Posterior vena cava (tissue), 2 donors: Measurements from ENCODE around the gene TMEM14A. TPM values are rescaled to one million over a fixed set of nuclear protein-coding genes. Genes with fewer than 3 reads are reported as not detected.

ENCODE experiments used
- DNase-seq: peaks from one replicate; pipeline ENCODE4 v3.0.0-alpha.2; 2020; ENCODE audit warnings: low spot score
- intact Hi-C, 2 donors: fragments of 100-400 bp; cut with DNase I; formaldehyde crosslinking; loops; one replicate each; pipeline versions ENCODE4 v1.14.1 to v1.14.2; 2022 to 2023
- total RNA-seq, 2 donors: library from RNA; stranded (reverse); fragmentation: NEBNext Ultra II Directional; extraction: Animal tissue kit (Norgen Biotek cat#: 25700); gene quantifications; one replicate each; pipeline ENCODE4 v1.2.1, GENCODE V29; 2021
- donor health status: DM: yes; HTN: yes; CAD: no.
- donor health status: DM: yes; HTN: yes; CAD: no.

Gene TMEM14A
- total RNA-seq, 2 donors from 2014 or later = 17.9 to 25.2 TPM

DNA sequence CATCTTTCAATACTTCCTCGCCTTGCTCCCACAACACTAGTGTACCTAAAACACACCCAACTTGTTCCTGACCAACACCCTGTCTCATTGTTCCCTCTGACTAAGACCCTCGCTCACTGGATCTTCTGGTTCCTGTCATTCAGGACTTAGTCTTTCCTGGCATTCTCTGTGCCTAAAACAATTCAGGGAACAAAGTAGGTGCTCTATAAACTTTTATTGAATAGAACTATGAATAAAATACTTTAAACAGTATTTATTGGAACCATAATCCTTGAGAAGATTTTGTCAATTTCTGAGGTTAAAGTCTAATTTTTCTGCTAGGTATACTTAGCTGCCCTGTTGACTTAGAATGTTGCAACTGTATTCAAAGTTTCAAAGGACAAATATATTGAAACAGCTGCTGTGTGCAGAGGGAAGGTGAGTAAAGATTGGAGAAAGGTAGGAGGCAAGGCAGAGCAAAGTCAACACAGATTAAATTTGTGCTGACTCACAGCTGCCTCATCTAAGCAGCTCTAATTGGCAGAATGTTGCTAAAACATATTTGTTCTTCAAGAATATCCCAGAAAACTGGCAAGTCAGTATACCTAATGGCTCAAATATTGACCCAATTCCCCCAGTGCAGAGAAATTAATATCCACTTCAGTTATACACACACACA is 54.8 kb downstream of the TMEM14A start:
- intact Hi-C loops = no loop called here
- no peak for DNase-seq

GRCh38 chr6:52726193-52726542 is 55.3 kb downstream of the TMEM14A start:
- intact Hi-C loops = no loop called here
- no peak for DNase-seq

- intact Hi-C loops = no loop called here
Measured at GRCh38 chr6:52726741-52727535, 56.0 kb downstream of the TMEM14A start.

GRCh38 chr6:52727908-52728307 is 57.0 kb downstream of the TMEM14A start:
- intact Hi-C loops = no loop called here

More at GRCh38 chr6:52726741-52727535, 56.0 kb downstream of the TMEM14A start:
- no peak for DNase-seq

DNA sequence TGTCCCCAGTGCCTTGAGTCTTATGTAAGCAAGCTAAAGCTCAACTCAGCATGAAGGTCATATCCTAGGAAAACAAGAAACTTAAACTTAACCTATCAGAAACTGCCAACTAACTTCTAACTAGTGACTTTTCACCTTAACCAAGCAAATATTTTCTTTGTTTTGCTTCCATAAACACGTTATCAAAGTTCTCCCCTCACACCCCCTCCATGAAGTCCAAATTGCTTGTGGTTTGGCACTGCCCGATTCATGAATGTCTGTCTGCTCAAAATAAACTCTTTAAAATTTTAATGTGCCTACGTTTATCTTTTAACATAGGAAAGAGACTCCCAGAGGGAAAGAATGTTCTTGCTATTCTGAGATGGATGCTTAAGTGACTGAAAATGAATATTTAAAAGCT is 57.5 kb downstream of the TMEM14A start:
- intact Hi-C loops = no loop called here

More at GRCh38 chr6:52727908-52728307, 57.0 kb downstream of the TMEM14A start:
- no peak for DNase-seq

DNA sequence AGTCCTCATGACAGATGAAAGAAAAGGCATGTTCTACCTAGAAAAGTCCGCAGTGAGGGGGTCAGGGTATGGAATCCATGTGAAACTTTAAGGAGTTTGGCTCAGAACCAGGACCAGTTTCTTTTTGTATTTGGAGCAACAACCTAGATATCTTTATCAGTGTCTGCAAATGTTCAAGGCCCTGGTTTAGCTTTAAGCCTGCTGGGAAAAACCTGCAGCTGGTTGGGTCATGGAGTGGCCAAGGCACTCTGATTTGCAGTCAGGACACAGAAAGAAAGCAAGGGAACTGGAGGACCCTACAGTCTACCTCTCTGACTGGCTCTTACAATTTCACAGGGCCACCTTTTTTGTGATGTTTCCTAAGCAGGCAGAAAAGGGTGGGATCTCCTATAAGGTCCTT is 58.7 kb downstream of the TMEM14A start:
- no peak for DNase-seq
- intact Hi-C loops = no loop called here

More for the DNA sequence above, 57.5 kb downstream of the TMEM14A start:
- DNase-seq = no peak

- no peak for DNase-seq
- intact Hi-C loops = no loop called here
Measured at GRCh38 chr6:52731719-52732118, 60.8 kb downstream of the TMEM14A start.

DNA sequence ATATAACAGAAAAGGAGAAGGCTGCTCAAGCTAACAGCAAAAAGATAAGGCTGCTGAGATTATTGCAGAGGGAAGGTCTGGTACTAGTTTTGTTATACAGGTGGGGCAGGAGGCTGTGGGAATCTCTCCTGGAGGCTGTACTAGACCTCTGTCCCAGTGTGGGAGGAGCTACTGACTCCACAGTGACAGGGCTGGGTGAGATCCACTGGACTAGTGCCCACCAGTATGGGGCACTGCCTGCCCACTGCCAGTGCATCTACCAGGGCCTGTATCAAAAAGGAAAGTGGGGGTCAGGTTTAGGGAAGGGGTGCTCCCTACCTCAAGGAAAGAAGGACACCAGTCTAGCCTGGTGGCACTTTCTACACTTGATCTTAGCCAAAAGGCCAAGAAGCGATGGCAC is 62.3 kb downstream of the TMEM14A start:
- no peak for DNase-seq
- intact Hi-C loops = no loop called here

DNA sequence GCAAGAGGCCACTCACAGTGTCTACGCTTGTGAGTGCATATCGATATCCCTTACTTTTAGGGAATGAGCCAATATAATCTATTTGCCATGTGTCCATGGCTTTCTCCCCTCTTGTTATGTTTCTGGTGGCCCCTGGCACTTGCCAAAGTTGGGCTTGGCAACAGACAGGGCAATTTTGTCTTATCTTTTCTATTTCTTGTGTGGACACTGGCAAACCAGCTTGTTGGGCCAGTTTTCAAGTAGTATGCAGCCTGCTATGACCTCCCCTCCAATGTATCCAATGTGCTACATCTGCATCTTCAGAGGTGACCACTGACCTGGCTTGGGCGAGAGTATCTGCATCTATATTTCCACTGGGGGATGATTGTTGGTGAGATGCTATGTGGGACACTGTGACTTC is 63.2 kb downstream of the TMEM14A start:
- intact Hi-C loops = no loop called here
- DNase-seq = no peak

- DNase-seq = no peak
- intact Hi-C loops = no loop called here
Measured at GRCh38 chr6:52735071-52735470, 64.2 kb downstream of the TMEM14A start.

DNA sequence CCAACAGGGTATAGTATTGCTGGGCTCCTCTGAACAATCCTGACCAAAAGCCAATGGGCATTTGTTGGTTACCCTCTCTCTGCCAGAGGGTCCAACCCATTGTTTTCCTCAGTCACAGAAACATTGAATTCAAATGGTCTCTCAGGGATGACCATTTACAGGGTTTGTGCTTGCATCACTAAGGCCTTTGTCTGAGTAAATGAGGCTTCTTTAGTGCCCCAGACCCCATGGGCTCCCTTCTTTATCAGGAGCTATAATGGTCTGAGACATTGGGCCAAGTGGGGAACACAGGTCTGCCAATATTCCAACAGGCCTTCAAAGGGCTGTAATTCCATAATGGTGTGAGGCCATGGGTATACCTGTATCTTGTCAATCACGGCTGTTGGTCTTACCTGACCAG is 65.2 kb downstream of the TMEM14A start:
- no peak for DNase-seq
- intact Hi-C loops = no loop called here

Other genes starting within 250 kb of the TMEM14A start
- 10 to 100 TPM; 40.8 to 46.9 TPM for gene TRAM2, start 94.1 kb upstream of the TMEM14A start, total RNA-seq
- gene GSTA2, start 92.4 kb downstream of the TMEM14A start, total RNA-seq = not detected
- gene GSTA1, start 132.7 kb downstream of the TMEM14A start, total RNA-seq = not detected
- not detected for gene GSTA5, start 169.7 kb downstream of the TMEM14A start, total RNA-seq
- gene GSTA3, start 238.6 kb downstream of the TMEM14A start, total RNA-seq = not detected